ENCODE measurements around the gene PDE2A.
A peak's percentile ranks its signal among the peaks of the same experiment; 100 is the strongest.

The PDE2A gene

GRCh38 chr11:72606748-72607468 is 67.3 kb downstream of the PDE2A start:
- no peak for DNase-seq

GRCh38 chr11:72605973-72606747 is 68.1 kb downstream of the PDE2A start:
- DNase-seq: no peak

GRCh38 chr11:72604256-72604655 is 70.0 kb downstream of the PDE2A start:
- DNase-seq: no peak

GRCh38 chr11:72602250-72602904 is 71.8 kb downstream of the PDE2A start:
- no peak for DNase-seq

- DNase-seq: no peak
These were observed 73.7 kb downstream of the PDE2A start for GRCh38 chr11:72600557-72600956.

GRCh38 chr11:72599325-72600117 is 74.7 kb downstream of the PDE2A start:
- DNase-seq: no peak

GRCh38 chr11:72598906-72599305 is 75.3 kb downstream of the PDE2A start:
- peak; percentile 40 for DNase-seq

- no peak for DNase-seq
These were observed 75.8 kb downstream of the PDE2A start for GRCh38 chr11:72598466-72598865.

GRCh38 chr11:72597721-72598120 is 76.5 kb downstream of the PDE2A start:
- DNase-seq: no peak

GRCh38 chr11:72595292-72595684 is 78.9 kb downstream of the PDE2A start:
- no peak for DNase-seq

GRCh38 chr11:72594493-72595291 is 79.5 kb downstream of the PDE2A start:
- no peak for DNase-seq

- no peak for DNase-seq
These were observed 81.3 kb downstream of the PDE2A start for GRCh38 chr11:72592698-72593495.

- DNase-seq: no peak
These were observed 82.3 kb downstream of the PDE2A start for GRCh38 chr11:72591785-72592502.

- DNase-seq: no peak
These were observed 83.2 kb downstream of the PDE2A start for GRCh38 chr11:72591023-72591422.

GRCh38 chr11:72589802-72590761 is 84.1 kb downstream of the PDE2A start:
- no peak for DNase-seq

- DNase-seq: no peak
These were observed 85.5 kb downstream of the PDE2A start for GRCh38 chr11:72588421-72589410.

GRCh38 chr11:72587696-72588095 is 86.5 kb downstream of the PDE2A start:
- no peak for DNase-seq
